ENCODE data around the gene TTYH2.

Gene TTYH2

GRCh38 chr17:74272731-74273201, 59.4 kb downstream of the TTYH2 start:
- no peak overlapping the region for H3K23ac ChIP-seq (ENCODE audit: low read length in 2 of 2)
- H2BK15ac ChIP-seq (ENCODE audit: low read depth, poor library complexity, severe bottlenecking) = no peak overlapping the region
- H2BK5ac ChIP-seq (ENCODE audit: low read depth, low read length, poor library complexity, severe bottlenecking) = no peak overlapping the region
- no peak overlapping the region for H2AK5ac ChIP-seq (ENCODE audit: low read length, severe bottlenecking)
- no peak overlapping the region for H4K91ac ChIP-seq (ENCODE audit: low read length)
- H3K14ac ChIP-seq (ENCODE audit: low read length in 2 of 2) = no peak overlapping the region
- no peak overlapping the region for H3K4me2 ChIP-seq (ENCODE audit: low read length, poor library complexity, severe bottlenecking)
- no peak overlapping the region for H3K27ac ChIP-seq (ENCODE audit: low read length, poor library complexity, severe bottlenecking)
- H3K18ac ChIP-seq (ENCODE audit: low read depth in 1 of 2, low read length in 2 of 2) = no peak overlapping the region
- peak overlapping the region in 1 of 2 experiments; percentile 57 for H3K4me3 ChIP-seq (ENCODE audit: insufficient read depth in 1 of 2, low read depth in 1 of 2, low read length in 2 of 2)
- WGBS = 78% methylated on average over 8 of the region's 10 CpGs
- peaks cover 40 to 72% of the 10 kb centered on the region in 2 experiments for H3K27me3 ChIP-seq (ENCODE audit: control insufficient read depth in 1 of 2, insufficient read depth in 1 of 2, low read length in 2 of 2)
- peaks cover 2% of the 10 kb centered on the region for H3K4me1 ChIP-seq (ENCODE audit: control insufficient read depth, insufficient read depth, low read depth, low read length)
- DNase-seq = no peak
- H3K4ac ChIP-seq (ENCODE audit: low read depth in 1 of 2, low read length in 2 of 2) = no peak overlapping the region
- H4K8ac ChIP-seq (ENCODE audit: low read length) = no peak overlapping the region
- no peak overlapping the region for H2BK120ac ChIP-seq (ENCODE audit: low read depth, low read length)
- no peak overlapping the region for H2BK12ac ChIP-seq (ENCODE audit: low read length in 2 of 2)
- no peaks in the 10 kb centered on the region for H3K36me3 ChIP-seq (ENCODE audit: control insufficient read depth in 1 of 2, insufficient read depth in 2 of 2, low read depth in 1 of 2, low read length in 2 of 2)
- no peaks in the 10 kb centered on the region for H3K9me3 ChIP-seq (ENCODE audit: control insufficient read depth, low read length)
- H3K79me1 ChIP-seq (replicated peaks; ENCODE audit: low read length, poor library complexity, severe bottlenecking) = no peaks in the 10 kb centered on the region
- no peak overlapping the region for H2AFZ ChIP-seq (ENCODE audit: low read depth, low read length)
- peak overlapping the region; percentile 50 for H3K9ac ChIP-seq (ENCODE audit: low read length)

GRCh38 chr17:74274060-74274708, 60.8 kb downstream of the TTYH2 start, which contains the start of gene DNAI2:
DNAI2 (plus strand) TSS chr17:74274234; CDS start chr17:74281818, 7,584 bp downstream.
- H3K18ac ChIP-seq (ENCODE audit: low read depth in 1 of 2, low read length in 2 of 2) = no peak within 1 kb of the TSS
- WGBS = 11% methylated on average over 27 of the region's 33 CpGs

GRCh38 chr17:74274709-74275340, 61.5 kb downstream of the TTYH2 start:
- H2BK15ac ChIP-seq (ENCODE audit: low read depth, poor library complexity, severe bottlenecking) = no peak overlapping the region
- H3K4ac ChIP-seq (ENCODE audit: low read depth in 1 of 2, low read length in 2 of 2) = no peak overlapping the region
- no peak overlapping the region for H2BK12ac ChIP-seq (ENCODE audit: low read length in 2 of 2)
- no peak overlapping the region for H3K14ac ChIP-seq (ENCODE audit: low read length in 2 of 2)
- 84% methylated on average over 12 of the region's 14 CpGs for WGBS
- no peak overlapping the region for H2AK5ac ChIP-seq (ENCODE audit: low read length, severe bottlenecking)
- no peak overlapping the region for H4K8ac ChIP-seq (ENCODE audit: low read length)
- H3K23ac ChIP-seq (ENCODE audit: low read length in 2 of 2) = no peak overlapping the region
- no peak overlapping the region for H4K91ac ChIP-seq (ENCODE audit: low read length)
- DNase-seq = no peak
- no peak overlapping the region for H3K4me2 ChIP-seq (ENCODE audit: low read length, poor library complexity, severe bottlenecking)
- no peak overlapping the region for H3K9ac ChIP-seq (ENCODE audit: low read length)
- H3K9me3 ChIP-seq (ENCODE audit: control insufficient read depth, low read length) = no peaks in the 10 kb centered on the region
- peaks cover 2% of the 10 kb centered on the region for H3K4me1 ChIP-seq (ENCODE audit: control insufficient read depth, insufficient read depth, low read depth, low read length)
- no peak overlapping the region for H2AFZ ChIP-seq (ENCODE audit: low read depth, low read length)
- no peak overlapping the region for H3K18ac ChIP-seq (ENCODE audit: low read depth in 1 of 2, low read length in 2 of 2)
- no peaks in the 10 kb centered on the region for H3K79me1 ChIP-seq (replicated peaks; ENCODE audit: low read length, poor library complexity, severe bottlenecking)
- H2BK120ac ChIP-seq (ENCODE audit: low read depth, low read length) = no peak overlapping the region
- peaks cover 40 to 55% of the 10 kb centered on the region in 2 experiments for H3K27me3 ChIP-seq (ENCODE audit: control insufficient read depth in 1 of 2, insufficient read depth in 1 of 2, low read length in 2 of 2)
- H3K36me3 ChIP-seq (ENCODE audit: control insufficient read depth in 1 of 2, insufficient read depth in 2 of 2, low read depth in 1 of 2, low read length in 2 of 2) = no peaks in the 10 kb centered on the region
- no peak overlapping the region for H3K27ac ChIP-seq (ENCODE audit: low read length, poor library complexity, severe bottlenecking)
- no peak overlapping the region for H2BK5ac ChIP-seq (ENCODE audit: low read depth, low read length, poor library complexity, severe bottlenecking)
- H3K4me3 ChIP-seq (ENCODE audit: insufficient read depth in 1 of 2, low read depth in 1 of 2, low read length in 2 of 2) = no peak overlapping the region

More at GRCh38 chr17:74274060-74274708, 60.8 kb downstream of the TTYH2 start, which contains the start of gene DNAI2:
- Histone ChIP-seq H2AK5ac (ENCODE audit: low read length, severe bottlenecking) (no peak within 1 kb of the TSS), H3K27me3 (ENCODE audit: control insufficient read depth in 1 of 2, insufficient read depth in 1 of 2, low read length in 2 of 2) (peaks cover 40 to 60% of the 10 kb centered on the region in 2 experiments), H3K36me3 (ENCODE audit: control insufficient read depth in 1 of 2, insufficient read depth in 2 of 2, low read depth in 1 of 2, low read length in 2 of 2) (no peaks in the 10 kb centered on the region), H3K4me1 (ENCODE audit: control insufficient read depth, insufficient read depth, low read depth, low read length) (peaks cover 2% of the 10 kb centered on the region), H3K4me3 (ENCODE audit: insufficient read depth in 1 of 2, low read depth in 1 of 2, low read length in 2 of 2) (no peak within 1 kb of the TSS), H2AFZ (ENCODE audit: low read depth, low read length) (no peak within 1 kb of the TSS), H3K27ac (ENCODE audit: low read length, poor library complexity, severe bottlenecking) (no peak within 1 kb of the TSS), H3K14ac (ENCODE audit: low read length in 2 of 2) (no peak within 1 kb of the TSS), H2BK12ac (ENCODE audit: low read length in 2 of 2) (no peak within 1 kb of the TSS), H2BK15ac (ENCODE audit: low read depth, poor library complexity, severe bottlenecking) (no peak within 1 kb of the TSS), H4K91ac (ENCODE audit: low read length) (no peak within 1 kb of the TSS), H2BK120ac (ENCODE audit: low read depth, low read length) (no peak within 1 kb of the TSS), H4K8ac (ENCODE audit: low read length) (no peak within 1 kb of the TSS), H3K23ac (ENCODE audit: low read length in 2 of 2) (peak within 1 kb of the TSS in 1 of 2 experiments; percentile 42), H3K79me1 (replicated peaks; ENCODE audit: low read length, poor library complexity, severe bottlenecking) (no peaks in the 10 kb centered on the region), H2BK5ac (ENCODE audit: low read depth, low read length, poor library complexity, severe bottlenecking) (no peak within 1 kb of the TSS), H3K9me3 (ENCODE audit: control insufficient read depth, low read length) (no peaks in the 10 kb centered on the region), H3K4me2 (ENCODE audit: low read length, poor library complexity, severe bottlenecking) (no peak within 1 kb of the TSS), H3K9ac (ENCODE audit: low read length) (no peak within 1 kb of the TSS), H3K4ac (ENCODE audit: low read depth in 1 of 2, low read length in 2 of 2) (no peak within 1 kb of the TSS)
- no peak for DNase-seq

GRCh38 chr17:74276051-74276476, 62.7 kb downstream of the TTYH2 start:
- Histone ChIP-seq H3K4me2 (ENCODE audit: low read length, poor library complexity, severe bottlenecking) (no peak overlapping the region), H2BK5ac (ENCODE audit: low read depth, low read length, poor library complexity, severe bottlenecking) (no peak overlapping the region), H3K4ac (ENCODE audit: low read depth in 1 of 2, low read length in 2 of 2) (no peak overlapping the region), H3K9ac (ENCODE audit: low read length) (no peak overlapping the region), H2BK120ac (ENCODE audit: low read depth, low read length) (no peak overlapping the region), H3K14ac (ENCODE audit: low read length in 2 of 2) (no peak overlapping the region), H3K18ac (ENCODE audit: low read depth in 1 of 2, low read length in 2 of 2) (no peak overlapping the region), H3K4me1 (ENCODE audit: control insufficient read depth, insufficient read depth, low read depth, low read length) (peaks cover 2% of the 10 kb centered on the region), H3K4me3 (ENCODE audit: insufficient read depth in 1 of 2, low read depth in 1 of 2, low read length in 2 of 2) (peak overlapping the region in 1 of 2 experiments; percentile 53), H3K9me3 (ENCODE audit: control insufficient read depth, low read length) (no peaks in the 10 kb centered on the region), H3K27me3 (ENCODE audit: control insufficient read depth in 1 of 2, insufficient read depth in 1 of 2, low read length in 2 of 2) (peaks cover 40 to 44% of the 10 kb centered on the region in 2 experiments), H3K79me1 (replicated peaks; ENCODE audit: low read length, poor library complexity, severe bottlenecking) (no peaks in the 10 kb centered on the region), H2AK5ac (ENCODE audit: low read length, severe bottlenecking) (no peak overlapping the region), H4K8ac (ENCODE audit: low read length) (no peak overlapping the region), H2AFZ (ENCODE audit: low read depth, low read length) (no peak overlapping the region), H4K91ac (ENCODE audit: low read length) (no peak overlapping the region), H3K23ac (ENCODE audit: low read length in 2 of 2) (no peak overlapping the region), H3K36me3 (ENCODE audit: control insufficient read depth in 1 of 2, insufficient read depth in 2 of 2, low read depth in 1 of 2, low read length in 2 of 2) (no peaks in the 10 kb centered on the region), H3K27ac (ENCODE audit: low read length, poor library complexity, severe bottlenecking) (no peak overlapping the region), H2BK15ac (ENCODE audit: low read depth, poor library complexity, severe bottlenecking) (no peak overlapping the region), H2BK12ac (ENCODE audit: low read length in 2 of 2) (no peak overlapping the region)
- no peak for DNase-seq
- WGBS = 84% methylated on average over 11 of the region's 12 CpGs
